Measurements from ENCODE around the gene PLXNA4. TPM values are rescaled to one million over a fixed set of nuclear protein-coding genes. Genes with fewer than 3 reads are reported as not detected.

The PLXNA4 gene
- total RNA-seq, 2 experiments from 2014 or later: 16.5 to 20.5 TPM

DNA sequence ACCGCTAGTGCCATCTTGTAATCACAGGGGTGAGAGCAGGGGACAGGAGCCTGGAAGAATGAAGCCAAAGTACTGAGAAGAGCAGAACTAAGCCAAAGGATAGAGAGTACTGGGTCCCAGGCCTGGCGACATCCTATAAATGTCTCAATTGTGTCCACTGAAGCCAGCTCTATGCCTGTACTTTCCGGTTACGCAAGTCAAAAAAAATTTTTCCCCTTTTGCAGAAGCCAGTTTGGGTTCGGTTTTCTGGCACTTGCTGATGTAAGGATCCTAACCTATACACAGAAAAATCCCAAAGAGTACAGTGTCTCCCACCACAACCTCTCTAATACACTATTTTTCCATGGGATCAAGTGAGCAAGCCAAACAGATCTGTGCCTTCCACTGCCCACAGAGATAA is 61.1 kb downstream of the PLXNA4 start:
- peaks cover 31% of the 10 kb centered on the region for H3K36me3 Mint-ChIP-seq

DNA sequence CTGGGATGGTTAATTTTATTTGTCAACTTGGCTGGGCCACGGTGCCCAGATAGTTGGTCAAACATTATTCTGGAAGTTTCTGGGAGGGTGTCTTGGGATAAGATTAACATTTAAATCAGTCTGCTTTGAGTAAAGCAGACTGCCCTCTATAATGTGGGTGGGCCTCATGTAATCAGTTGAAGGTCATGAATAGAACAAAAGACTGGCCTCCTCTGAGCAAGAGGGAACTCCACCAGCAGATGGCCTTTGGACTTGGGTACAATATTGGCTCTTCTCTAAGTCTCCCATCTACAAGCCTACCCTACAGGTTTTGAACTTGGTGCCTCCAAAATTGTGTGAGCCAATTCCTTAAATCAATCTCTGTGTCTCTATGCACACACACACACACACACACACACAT is 61.8 kb downstream of the PLXNA4 start:
- Mint-ChIP-seq H3K9me3 (peaks cover 1% of the 10 kb centered on the region), H3K27ac (no peak overlapping the region), H3K36me3 (peaks cover 31% of the 10 kb centered on the region), H3K4me3 (no peak overlapping the region), H3K27me3 (no peaks in the 10 kb centered on the region), H3K4me1 (peaks cover 47% of the 10 kb centered on the region)
- DNase-seq: no peak
- POLR2A ChIA-PET: no interaction called here
- ATAC-seq (ENCODE audit: low read depth): no peak

More for the DNA sequence above, 61.1 kb downstream of the PLXNA4 start:
- DNase-seq (no peak), ATAC-seq (ENCODE audit: low read depth) (no peak)
- no peak overlapping the region for H3K4me3 Mint-ChIP-seq
- H3K9me3 Mint-ChIP-seq: peaks cover 1% of the 10 kb centered on the region
- no peaks in the 10 kb centered on the region for H3K27me3 Mint-ChIP-seq
- H3K27ac Mint-ChIP-seq: no peak overlapping the region
- POLR2A ChIA-PET: no interaction called here
- peaks cover 43% of the 10 kb centered on the region for H3K4me1 Mint-ChIP-seq

DNA sequence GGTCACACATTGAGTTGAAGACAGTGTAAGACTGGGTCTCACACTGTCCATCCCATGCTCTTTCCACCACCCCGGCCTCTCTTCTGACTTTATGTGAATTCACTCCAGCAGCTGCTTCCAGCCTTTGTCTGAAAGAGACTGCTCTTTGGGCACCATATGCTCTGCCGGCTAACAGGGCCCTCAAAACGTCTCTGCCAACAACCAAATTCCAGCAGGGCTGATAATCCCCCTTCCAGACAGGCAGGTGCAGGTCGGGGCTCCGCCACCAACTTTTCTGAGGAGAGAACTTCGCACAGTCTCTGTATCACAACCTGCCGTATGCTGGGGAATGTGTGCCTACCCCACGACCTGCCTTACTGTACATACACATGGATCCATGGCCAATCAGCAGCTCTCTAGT is 64.3 kb downstream of the PLXNA4 start:
- Mint-ChIP-seq H3K27me3 (no peaks in the 10 kb centered on the region), H3K4me3 (no peak overlapping the region), H3K27ac (no peak overlapping the region), H3K36me3 (peaks cover 40% of the 10 kb centered on the region), H3K4me1 (peaks cover 40% of the 10 kb centered on the region), H3K9me3 (peaks cover 1% of the 10 kb centered on the region)
- ATAC-seq (ENCODE audit: low read depth) (no peak), DNase-seq (no peak)
- POLR2A ChIA-PET: interaction anchor here (0.5 to 1.3 kb wide), 2 partner anchors 26 kb away, joined by 3 read pairs; no protein-coding TSS in a partner anchor

DNA sequence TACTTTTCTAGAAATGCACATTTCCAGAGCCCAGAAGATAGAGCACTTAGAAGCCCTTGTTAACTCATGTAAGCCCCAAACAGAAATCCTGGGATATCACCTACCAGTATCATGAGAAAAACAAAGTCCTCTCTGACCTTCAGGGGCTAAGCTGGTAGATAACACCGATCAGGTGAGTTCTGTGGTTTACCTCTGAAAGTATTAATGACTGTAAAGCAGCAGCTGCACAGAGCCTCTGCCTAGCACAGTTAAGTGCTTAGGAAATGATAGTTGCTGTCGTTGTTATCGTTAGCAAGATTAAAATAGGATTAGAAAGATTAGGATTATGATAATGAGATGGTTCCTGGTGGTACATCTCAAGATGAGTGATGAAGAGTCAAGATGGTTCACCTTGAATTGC is 64.9 kb downstream of the PLXNA4 start:
- ATAC-seq (ENCODE audit: low read depth) (peak; percentile 57), DNase-seq (no peak)
- Mint-ChIP-seq H3K4me3 (no peak overlapping the region), H3K4me1 (peaks cover 40% of the 10 kb centered on the region), H3K27ac (peak overlapping the region; percentile 24), H3K9me3 (peaks cover 1% of the 10 kb centered on the region), H3K36me3 (peaks cover 44% of the 10 kb centered on the region), H3K27me3 (no peaks in the 10 kb centered on the region)
- POLR2A ChIA-PET: interaction anchor here (1.2 to 1.3 kb wide), 2 partner anchors 8 to 26 kb away, joined by 3 to 4 read pairs; no protein-coding TSS in a partner anchor

DNA sequence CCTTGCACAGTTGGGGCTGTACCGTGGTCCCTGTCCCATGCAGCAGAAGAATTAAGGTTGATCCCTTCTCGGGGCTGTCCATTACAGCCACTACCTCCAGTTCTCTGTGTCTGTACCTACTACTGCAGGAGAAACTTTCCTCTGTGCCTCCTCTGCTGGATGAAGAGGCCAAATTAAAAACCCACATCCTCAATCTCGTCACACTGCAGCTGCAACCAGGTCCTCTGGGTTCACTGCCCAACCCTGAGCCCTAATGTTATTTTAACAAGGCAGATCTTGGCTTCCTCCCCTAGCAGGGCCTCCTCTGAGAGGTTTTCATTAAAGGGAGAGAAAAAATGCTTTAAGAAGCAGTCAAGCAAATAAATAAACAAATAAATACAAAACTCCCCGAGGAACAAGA is 66.6 kb downstream of the PLXNA4 start:
- Mint-ChIP-seq H3K36me3 (peaks cover 54% of the 10 kb centered on the region), H3K4me1 (peaks cover 36% of the 10 kb centered on the region), H3K27me3 (no peaks in the 10 kb centered on the region), H3K27ac (peak overlapping the region; percentile 77), H3K9me3 (peaks cover 1% of the 10 kb centered on the region), H3K4me3 (peak overlapping the region; percentile 42)
- POLR2A ChIA-PET: interaction anchor here (0.5 to 0.6 kb wide), 2 partner anchors 36 to 72 kb away, joined by 3 read pairs; no protein-coding TSS in a partner anchor
- ATAC-seq (ENCODE audit: low read depth): peak; percentile 77
- no peak for DNase-seq

DNA sequence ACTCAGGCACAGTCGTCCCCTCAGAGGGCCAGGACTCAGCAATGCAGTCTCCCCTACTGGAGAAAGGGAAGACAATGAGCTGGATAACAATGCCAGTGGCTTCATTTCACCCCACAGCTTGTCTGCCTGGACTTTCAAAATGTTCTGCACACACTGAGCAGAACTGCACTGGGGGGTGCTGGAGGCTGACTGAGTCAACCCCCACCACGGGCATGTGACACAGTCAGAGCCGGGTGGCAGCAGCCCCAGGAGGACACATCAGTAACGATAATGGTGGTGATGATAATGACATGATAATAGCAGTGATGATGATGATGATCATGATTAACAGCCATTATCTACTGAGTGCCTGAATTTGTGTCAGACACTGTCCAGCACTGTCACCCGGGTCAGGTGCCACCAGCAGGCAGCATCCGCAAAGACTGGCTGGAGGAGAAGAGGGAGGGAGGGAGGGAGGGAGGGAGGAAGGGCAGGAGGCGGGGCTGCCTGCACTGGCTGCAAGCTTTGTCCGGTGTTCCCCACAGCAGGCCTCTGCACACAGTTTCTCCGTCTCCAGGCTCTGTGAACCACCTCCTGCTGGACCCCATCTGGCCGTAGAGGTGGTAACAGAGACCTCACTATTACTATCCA is 67.4 kb downstream of the PLXNA4 start:
- H3K4me3 Mint-ChIP-seq: peak overlapping the region; percentile 42
- DNase-seq (no peak), ATAC-seq (ENCODE audit: low read depth) (peak; percentile 7)
- H3K9me3 Mint-ChIP-seq: no peaks in the 10 kb centered on the region
- peaks cover 36% of the 10 kb centered on the region for H3K4me1 Mint-ChIP-seq
- POLR2A ChIA-PET: interaction anchor here (0.6 kb wide), 1 partner anchor 35 kb away, joined by 3 read pairs; no protein-coding TSS in a partner anchor
- H3K36me3 Mint-ChIP-seq: peaks cover 49% of the 10 kb centered on the region
- H3K27me3 Mint-ChIP-seq: no peaks in the 10 kb centered on the region
- H3K27ac Mint-ChIP-seq: peak overlapping the region; percentile 49

DNA sequence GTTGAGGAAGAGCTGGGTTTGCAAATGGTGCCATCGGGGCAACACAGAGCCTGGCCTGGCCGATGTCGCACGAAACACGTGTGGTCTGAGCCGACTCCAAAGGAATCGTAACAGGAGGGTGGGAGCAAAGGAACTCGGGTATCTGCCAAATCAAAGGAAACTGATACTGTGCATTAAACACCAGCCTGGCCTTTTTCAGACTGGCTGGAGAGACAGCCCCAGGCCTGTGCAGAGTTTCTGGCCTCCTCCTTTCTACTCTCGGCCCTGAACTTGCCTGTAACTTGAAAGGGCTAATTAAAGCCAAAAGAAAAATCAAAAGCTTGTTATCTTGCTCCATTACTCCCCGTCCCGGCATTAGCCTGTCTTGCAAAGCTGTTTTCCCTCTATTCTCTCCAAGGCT is 71.4 kb downstream of the PLXNA4 start:
- DNase-seq: no peak
- Mint-ChIP-seq H3K4me1 (peaks cover 14% of the 10 kb centered on the region), H3K27ac (no peak overlapping the region), H3K27me3 (no peaks in the 10 kb centered on the region), H3K4me3 (no peak overlapping the region), H3K36me3 (peaks cover 46% of the 10 kb centered on the region), H3K9me3 (no peaks in the 10 kb centered on the region)
- ATAC-seq (ENCODE audit: low read depth): no peak
- POLR2A ChIA-PET: no interaction called here

DNA sequence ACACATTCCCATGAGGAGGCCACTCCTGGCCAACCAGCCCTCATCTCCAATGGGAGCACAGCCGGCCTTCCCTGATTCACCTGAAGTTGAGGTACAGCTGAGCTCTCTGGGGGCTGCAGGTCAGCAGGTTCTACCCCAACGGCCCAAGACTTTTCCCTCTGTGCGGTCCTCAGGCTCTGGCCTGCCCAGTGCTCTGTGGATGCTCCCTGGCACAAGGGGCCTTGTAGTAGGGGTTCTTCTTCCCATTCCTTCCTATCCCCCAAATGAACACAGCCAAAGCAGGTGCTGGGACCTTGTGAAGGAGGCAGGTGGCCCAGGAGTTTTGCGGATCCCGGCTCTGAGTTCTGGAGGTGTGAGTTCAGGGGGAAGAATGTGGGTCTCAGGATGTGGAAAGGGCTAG is 72.2 kb downstream of the PLXNA4 start:
- no peak overlapping the region for H3K4me3 Mint-ChIP-seq
- H3K4me1 Mint-ChIP-seq: peaks cover 7% of the 10 kb centered on the region
- H3K27me3 Mint-ChIP-seq: no peaks in the 10 kb centered on the region
- peaks cover 53% of the 10 kb centered on the region for H3K36me3 Mint-ChIP-seq
- H3K27ac Mint-ChIP-seq: no peak overlapping the region
- POLR2A ChIA-PET: no interaction called here
- no peaks in the 10 kb centered on the region for H3K9me3 Mint-ChIP-seq
- no peak for DNase-seq
- no peak for ATAC-seq (ENCODE audit: low read depth)

DNA sequence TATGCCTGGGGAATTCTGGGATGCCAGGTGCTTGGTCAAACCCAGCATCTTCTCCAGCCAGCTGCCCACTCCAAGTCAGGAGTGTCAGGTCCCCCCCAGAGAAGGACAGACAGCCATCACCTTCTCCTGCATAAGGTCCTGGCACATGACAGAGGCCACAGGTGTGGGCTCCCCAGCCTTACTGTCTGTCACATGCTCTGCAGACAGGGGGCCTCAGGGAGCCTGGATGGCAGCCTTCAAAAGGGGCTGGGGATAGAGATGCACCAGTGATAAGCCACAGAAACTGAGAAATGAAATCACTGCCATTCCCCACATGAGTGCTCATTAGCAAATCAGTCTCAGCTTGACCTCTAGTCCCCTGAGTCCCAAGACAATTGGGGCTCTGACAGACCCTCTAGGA is 72.9 kb downstream of the PLXNA4 start:
- H3K36me3 Mint-ChIP-seq: peaks cover 57% of the 10 kb centered on the region
- H3K27me3 Mint-ChIP-seq: peaks cover 2% of the 10 kb centered on the region
- no peak overlapping the region for H3K27ac Mint-ChIP-seq
- no peaks in the 10 kb centered on the region for H3K9me3 Mint-ChIP-seq
- peaks cover 4% of the 10 kb centered on the region for H3K4me1 Mint-ChIP-seq
- H3K4me3 Mint-ChIP-seq: no peak overlapping the region
- POLR2A ChIA-PET: interaction anchor here (0.6 kb wide), 1 partner anchor 10 kb away, joined by 3 read pairs; no protein-coding TSS in a partner anchor
- DNase-seq: no peak
- ATAC-seq (ENCODE audit: low read depth): no peak

DNA sequence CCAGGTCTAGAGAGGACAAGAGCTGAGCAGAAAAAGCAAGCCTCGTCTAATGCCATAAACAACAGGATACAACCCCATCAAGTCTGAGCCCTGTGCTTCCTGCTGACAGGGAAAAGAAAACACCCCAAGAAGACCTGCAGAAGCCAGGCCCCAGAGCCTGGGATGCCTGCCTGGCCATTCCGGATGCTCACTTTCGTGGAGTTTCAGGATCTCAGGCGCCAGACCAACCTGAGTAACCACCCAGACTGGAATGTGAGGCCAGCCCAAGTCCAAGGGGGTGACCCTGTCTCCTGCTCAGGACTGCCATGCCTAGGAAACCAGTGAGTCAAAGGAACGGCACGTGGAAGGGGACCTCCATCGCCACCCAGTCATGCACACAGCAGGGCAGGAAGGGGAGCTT is 74.3 kb downstream of the PLXNA4 start:
- H3K36me3 Mint-ChIP-seq: peaks cover 50% of the 10 kb centered on the region
- DNase-seq (no peak), ATAC-seq (ENCODE audit: low read depth) (no peak)
- H3K4me3 Mint-ChIP-seq: no peak overlapping the region
- H3K27ac Mint-ChIP-seq: peak overlapping the region; percentile 18
- H3K4me1 Mint-ChIP-seq: peaks cover 7% of the 10 kb centered on the region
- H3K27me3 Mint-ChIP-seq: peaks cover 2% of the 10 kb centered on the region
- POLR2A ChIA-PET: no interaction called here
- no peaks in the 10 kb centered on the region for H3K9me3 Mint-ChIP-seq

DNA sequence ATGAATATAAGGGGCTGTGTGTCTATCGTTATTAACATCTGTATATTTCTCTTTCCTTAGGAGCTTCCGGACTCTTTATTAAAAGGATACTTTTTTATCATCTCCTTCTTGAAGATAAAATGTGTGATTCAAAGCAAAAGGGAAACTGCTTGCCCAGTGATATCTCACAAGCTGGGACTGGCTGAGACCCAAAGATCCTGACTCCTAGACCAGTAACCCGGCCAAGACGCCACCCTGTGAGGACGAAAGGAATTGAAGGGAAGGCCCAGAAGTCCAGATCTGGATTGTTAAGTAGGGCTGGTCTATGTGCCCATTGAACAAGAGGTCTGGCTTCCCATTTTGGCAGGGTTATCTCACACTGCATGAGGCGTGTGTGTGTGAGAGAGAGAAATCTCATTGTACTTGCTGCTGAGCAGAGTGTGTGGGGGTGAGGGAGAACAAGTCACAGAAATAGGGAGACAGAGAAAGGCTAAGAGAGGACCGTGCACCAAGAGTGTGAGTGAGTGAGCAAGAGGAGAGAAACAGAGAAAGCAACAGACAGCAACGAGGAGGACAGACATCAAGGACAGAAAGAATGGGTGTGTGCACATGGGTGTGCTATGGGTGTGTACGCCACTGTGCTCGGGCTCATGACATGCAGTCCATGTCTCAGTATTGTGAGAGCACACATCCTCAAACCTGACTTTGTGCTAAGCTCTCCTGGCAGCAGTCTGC is 75.4 kb downstream of the PLXNA4 start:
- Mint-ChIP-seq H3K27ac (peak overlapping the region; percentile 10), H3K27me3 (peaks cover 3% of the 10 kb centered on the region), H3K4me1 (peaks cover 7% of the 10 kb centered on the region), H3K4me3 (no peak overlapping the region), H3K36me3 (peaks cover 41% of the 10 kb centered on the region), H3K9me3 (no peaks in the 10 kb centered on the region)
- ATAC-seq (ENCODE audit: low read depth) (no peak), DNase-seq (no peak)
- POLR2A ChIA-PET: no interaction called here

DNA sequence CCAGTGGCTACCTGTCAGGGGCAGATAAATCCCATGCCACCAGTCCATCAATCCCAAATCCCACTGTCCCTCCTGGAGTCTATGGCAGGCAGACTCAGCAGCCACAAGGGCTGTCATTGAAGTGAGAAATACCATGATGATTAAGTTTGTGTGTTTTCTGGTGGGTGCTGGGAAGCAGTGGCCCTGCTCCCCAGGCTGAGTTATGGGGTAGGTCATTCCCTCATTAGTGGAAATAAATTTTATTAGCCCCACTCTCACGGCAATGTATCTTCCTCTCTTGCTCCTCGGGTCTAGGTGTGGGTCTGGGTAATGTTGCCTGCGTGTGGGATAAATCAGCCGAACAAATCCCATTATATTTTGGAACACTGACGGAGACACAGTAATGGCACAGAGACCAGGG is 76.8 kb downstream of the PLXNA4 start:
- Mint-ChIP-seq H3K27ac (no peak overlapping the region), H3K4me3 (no peak overlapping the region), H3K4me1 (peaks cover 7% of the 10 kb centered on the region), H3K36me3 (peaks cover 32% of the 10 kb centered on the region), H3K9me3 (no peaks in the 10 kb centered on the region), H3K27me3 (peaks cover 3% of the 10 kb centered on the region)
- ATAC-seq (ENCODE audit: low read depth): no peak
- no peak for DNase-seq
- POLR2A ChIA-PET: no interaction called here

DNA sequence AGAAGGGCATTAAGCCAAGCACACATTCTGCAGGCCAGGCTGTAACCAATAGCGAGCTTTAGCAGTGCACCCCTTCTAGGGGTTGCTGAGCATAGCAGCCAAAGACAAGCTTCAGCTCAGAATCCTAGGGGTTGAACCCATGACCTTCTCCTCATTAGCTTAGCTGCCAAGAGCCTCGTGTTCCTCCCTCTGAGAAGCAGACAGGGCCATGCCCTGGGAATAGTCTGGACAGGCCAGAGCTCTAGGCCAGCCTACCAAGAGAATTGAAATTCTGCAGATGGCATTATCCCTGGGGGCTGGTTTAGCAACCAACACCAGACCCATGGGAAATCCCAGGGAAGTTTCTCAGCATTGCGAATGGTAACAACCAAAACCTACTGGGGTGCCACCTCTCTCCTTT is 77.2 kb downstream of the PLXNA4 start:
- H3K4me3 Mint-ChIP-seq: no peak overlapping the region
- POLR2A ChIA-PET: no interaction called here
- no peaks in the 10 kb centered on the region for H3K9me3 Mint-ChIP-seq
- DNase-seq (no peak), ATAC-seq (ENCODE audit: low read depth) (no peak)
- peaks cover 32% of the 10 kb centered on the region for H3K36me3 Mint-ChIP-seq
- peaks cover 7% of the 10 kb centered on the region for H3K4me1 Mint-ChIP-seq
- H3K27ac Mint-ChIP-seq: no peak overlapping the region
- H3K27me3 Mint-ChIP-seq: peaks cover 3% of the 10 kb centered on the region

DNA sequence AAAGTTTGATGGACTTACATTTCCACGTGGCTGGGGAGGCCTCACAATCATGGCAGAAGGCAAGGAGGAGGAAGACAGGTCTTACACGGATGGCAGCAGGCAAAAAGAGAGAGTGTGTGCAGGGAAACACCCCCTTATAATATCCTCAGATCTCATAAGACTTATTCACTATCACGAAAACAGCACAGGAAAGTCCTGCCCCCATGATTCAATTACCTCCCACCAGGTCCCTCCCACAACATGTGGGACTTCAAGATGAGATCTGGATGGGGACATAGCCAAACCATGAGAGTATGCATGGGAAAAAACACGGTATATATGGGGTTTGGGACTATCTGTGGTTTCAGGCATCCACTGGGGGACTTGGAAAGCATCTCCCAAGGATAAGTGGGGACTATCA is 78.0 kb downstream of the PLXNA4 start:
- no peak overlapping the region for H3K4me3 Mint-ChIP-seq
- peaks cover 39% of the 10 kb centered on the region for H3K36me3 Mint-ChIP-seq
- peaks cover 3% of the 10 kb centered on the region for H3K27me3 Mint-ChIP-seq
- H3K27ac Mint-ChIP-seq: no peak overlapping the region
- ATAC-seq (ENCODE audit: low read depth): no peak
- DNase-seq: no peak
- H3K9me3 Mint-ChIP-seq: no peaks in the 10 kb centered on the region
- H3K4me1 Mint-ChIP-seq: peaks cover 6% of the 10 kb centered on the region
- POLR2A ChIA-PET: no interaction called here
